Thoracic aorta (tissue), 2 donors: Measurements from ENCODE around the gene STK35. TPM values are rescaled to one million over a fixed set of nuclear protein-coding genes. Genes with fewer than 3 reads are reported as not detected.

Source experiments
- ATAC-seq: fragments of 150-250 bp; one replicate; pipeline ENCODE4 v1.8.0; 2017; ENCODE audit warnings: low read depth; ENCODE audit not compliant: insufficient number of reproducible peaks, low FRiP score
- DNase-seq: peaks from one replicate; pipeline ENCODE4 v3.0.0-alpha.2; 2020; ENCODE audit warnings: low spot score
- H3K27ac ChIP-seq, 2 donors: fragments of 200-600 bp; sonication (generic); 1 replicate in 1 of 2; 2 replicates in 1 of 2; pipeline ENCODE4 v1.5.1; 2016; ENCODE audit warnings: mild to moderate bottlenecking in 2 of 2, moderate library complexity in 2 of 2
- H3K27me3 ChIP-seq: fragments of 200-600 bp; sonication (generic); replicated peaks from 2 replicates; pipeline ENCODE4 v1.6.0; 2016; ENCODE audit warnings: mild to moderate bottlenecking; ENCODE audit not compliant: insufficient read depth
- H3K36me3 ChIP-seq: fragments of 200-600 bp; sonication (generic); one replicate; pipeline ENCODE4 v1.5.1; 2016
- H3K4me1 ChIP-seq, 2 donors: fragments of 200-600 bp; sonication (generic); 1 replicate in 1 of 2; 2 replicates in 1 of 2; pipeline versions ENCODE4 v1.5.1 to v1.6.0; 2016; ENCODE audit warnings: low read depth in 2 of 2, mild to moderate bottlenecking in 1 of 2; ENCODE audit not compliant: control insufficient read depth in 1 of 2
- H3K4me3 ChIP-seq: fragments of 200-600 bp; sonication (generic); 2 replicates; pipeline ENCODE4 v1.5.1; 2016; ENCODE audit warnings: mild to moderate bottlenecking
- H3K9me3 ChIP-seq: fragments of 200-600 bp; sonication (generic); 2 replicates; pipeline ENCODE4 v1.5.1; 2016
- CTCF ChIP-seq: fragments of 200-600 bp; sonication (generic); IDR thresholded peaks from one replicate; pipeline ENCODE4 v1.5.1; 2019; ENCODE audit warnings: antibody characterized with exemption
- total RNA-seq, 2 donors: library from RNA; depleted of rRNA; stranded (reverse); fragments of >200 nt; gene quantifications; one replicate each; pipeline versions ENCODE4 v1.1.0 to v1.2.3, GENCODE V29; 2016

The STK35 gene
- total RNA-seq, 2 donors from 2014 or later = 25.4 to 31.5 TPM

GRCh38 chr20:2114127-2114959 is 12.7 kb downstream of the STK35 start:
- no peak for DNase-seq
- Histone ChIP-seq H3K27ac (no peak overlapping the region), H3K4me3 (no peak overlapping the region), H3K27me3 (no peaks in the 10 kb centered on the region), H3K36me3 (peaks cover 11% of the 10 kb centered on the region), H3K9me3 (no peaks in the 10 kb centered on the region), H3K4me1 (peaks cover 14 to 41% of the 10 kb centered on the region in 2 donors)
- ATAC-seq = no peak
- no peak for TF ChIP-seq CTCF

DNA sequence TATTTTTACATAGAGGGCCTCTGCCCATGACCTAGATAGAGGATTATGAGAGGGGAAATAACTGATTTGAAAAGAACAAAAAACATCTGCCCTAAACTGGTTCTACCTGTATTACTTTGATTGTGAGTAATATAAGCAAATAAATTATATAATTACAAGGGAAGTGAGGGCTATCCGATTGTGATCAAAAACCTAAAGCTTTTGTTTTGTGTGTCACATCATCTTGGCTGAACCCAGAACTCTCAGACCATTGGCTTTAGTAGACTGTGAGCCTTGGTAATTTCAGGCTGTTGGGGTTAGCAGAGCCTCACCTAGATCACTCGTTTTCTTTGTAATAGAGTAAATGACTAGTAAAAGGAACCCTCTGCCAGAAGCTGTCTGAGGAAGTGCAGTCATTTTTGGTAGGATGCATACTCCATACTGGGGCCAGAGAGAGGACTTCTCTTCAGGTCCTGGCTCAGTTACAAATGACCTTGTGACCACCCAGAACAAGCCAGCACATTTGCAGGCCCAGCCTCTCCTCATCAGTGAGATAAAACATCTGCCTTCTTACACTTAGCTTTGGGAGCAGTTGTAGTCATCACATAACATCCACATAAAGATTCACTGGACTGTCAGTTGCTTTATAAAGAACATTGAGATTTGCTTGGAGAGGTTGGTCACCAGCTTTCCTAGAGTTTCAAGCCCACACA is 13.5 kb downstream of the STK35 start:
- H3K4me3 ChIP-seq = no peak overlapping the region
- TF ChIP-seq CTCF = no peak
- no peak overlapping the region for H3K27ac ChIP-seq
- ATAC-seq (no peak), DNase-seq (no peak)
- H3K27me3 ChIP-seq = no peaks in the 10 kb centered on the region
- peaks cover 11% of the 10 kb centered on the region for H3K36me3 ChIP-seq
- H3K9me3 ChIP-seq = no peaks in the 10 kb centered on the region
- H3K4me1 ChIP-seq = peaks cover 8 to 33% of the 10 kb centered on the region in 2 donors

DNA sequence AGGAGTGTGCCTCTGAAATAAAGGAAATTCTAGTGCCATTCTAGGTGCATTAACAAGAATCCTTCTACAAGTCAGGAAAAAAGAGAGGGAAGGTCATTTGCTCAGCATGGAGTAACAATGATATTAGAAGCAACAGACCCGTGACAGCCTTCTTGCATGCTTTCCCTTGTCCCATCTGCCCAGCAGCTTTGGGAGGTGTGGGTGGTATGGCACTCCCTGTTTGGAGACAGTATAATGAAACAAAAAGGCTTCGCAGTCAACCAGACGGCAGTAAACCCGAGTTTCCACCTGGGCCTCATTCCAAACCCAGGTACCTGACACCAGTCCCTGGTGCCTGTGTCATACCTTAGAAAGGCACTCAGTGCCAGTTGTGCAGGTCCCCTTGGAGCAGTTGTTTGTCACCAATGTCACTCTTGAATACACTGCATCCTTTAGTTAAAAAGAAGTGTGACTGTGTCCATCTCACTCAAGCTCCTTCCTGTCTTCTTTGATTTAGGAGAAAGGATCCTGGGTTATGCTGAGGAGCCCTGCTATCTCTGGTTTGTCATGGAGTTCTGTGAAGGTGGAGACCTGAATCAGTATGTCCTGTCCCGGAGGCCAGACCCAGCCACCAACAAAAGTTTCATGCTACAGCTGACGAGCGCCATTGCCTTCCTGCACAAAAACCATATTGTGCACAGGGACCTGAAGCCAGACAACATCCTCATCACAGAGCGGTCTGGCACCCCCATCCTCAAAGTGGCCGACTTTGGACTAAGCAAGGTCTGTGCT is 14.7 kb downstream of the STK35 start:
- no peak for DNase-seq
- H3K4me3 ChIP-seq = no peak overlapping the region
- peaks cover 11% of the 10 kb centered on the region for H3K36me3 ChIP-seq
- no peak for ATAC-seq
- H3K9me3 ChIP-seq = no peaks in the 10 kb centered on the region
- peaks cover 8 to 24% of the 10 kb centered on the region in 2 donors for H3K4me1 ChIP-seq
- no peaks in the 10 kb centered on the region for H3K27me3 ChIP-seq
- no peak overlapping the region for H3K27ac ChIP-seq
- TF ChIP-seq CTCF = no peak

- Histone ChIP-seq H3K4me3 (no peak overlapping the region), H3K36me3 (peaks cover 11% of the 10 kb centered on the region), H3K27ac (no peak overlapping the region), H3K27me3 (no peaks in the 10 kb centered on the region), H3K9me3 (no peaks in the 10 kb centered on the region), H3K4me1 (peaks cover 4 to 30% of the 10 kb centered on the region in 2 donors)
- ATAC-seq (no peak), DNase-seq (no peak)
- no peak for TF ChIP-seq CTCF
These were observed 17.2 kb downstream of the STK35 start for GRCh38 chr20:2118783-2119182.

- Histone ChIP-seq H3K27ac (no peak overlapping the region), H3K27me3 (no peaks in the 10 kb centered on the region), H3K4me3 (no peak overlapping the region), H3K36me3 (no peaks in the 10 kb centered on the region), H3K9me3 (no peaks in the 10 kb centered on the region), H3K4me1 (peaks cover 3 to 51% of the 10 kb centered on the region in 2 donors)
- TF ChIP-seq CTCF = no peak
- ATAC-seq = no peak
- no peak for DNase-seq
These were observed 21.3 kb downstream of the STK35 start for GRCh38 chr20:2122936-2123335.
